ENCODE results near the gene FKBP11.

GRCh38 chr12:48961331-48961730, 36.0 kb upstream of the FKBP11 start:
- TF ChIP-seq CTCF (IDR thresholded peaks at IDR 0.05 in 2 of 3, conservative IDR thresholded peaks at IDR 0.05 in 1 of 3; ENCODE audit: borderline replicate concordance in 1 of 3, insufficient read depth in 1 of 3, low read depth in 2 of 3, low read length in 2 of 3) (no peak), TCF7L2 (IDR thresholded peaks at IDR 0.05; ENCODE audit: borderline replicate concordance, extremely low read depth, insufficient read depth, insufficient read length) (no peak), POLR2AphosphoS5 (IDR thresholded peaks at IDR 0.05; ENCODE audit: low read depth, low read length) (no peak), EZH2phosphoT487 (IDR thresholded peaks at IDR 0.05; ENCODE audit: borderline replicate concordance) (no peak)
